Neural progenitor cell (in vitro differentiated cells): ENCODE measurements around the gene PCCB.

Experiments used
- CTCF ChIP-seq: fragments of 200-600 bp; sonication (generic); IDR thresholded peaks from 2 replicates; pipeline ENCODE4 v1.5.1; 2017; ENCODE audit warnings: antibody characterized with exemption, mild to moderate bottlenecking
- EZH2 ChIP-seq: fragments of 200-600 bp; sonication (generic); IDR thresholded peaks from 2 replicates; pipeline ENCODE4 v1.6.1; 2017; ENCODE audit warnings: antibody characterized with exemption, mild to moderate bottlenecking, moderate library complexity
- EZH2phosphoT487 ChIP-seq: fragments of 200-600 bp; sonication (generic); IDR thresholded peaks from 2 replicates; pipeline ENCODE4 v1.6.1; 2017; ENCODE audit warnings: antibody characterized with exemption

GRCh38 chr3:136250903-136251460, 842 bp downstream of the PCCB start:
- TF ChIP-seq CTCF (no peak), EZH2 (no peak), EZH2phosphoT487 (no peak)
